Measurements from ENCODE around the gene OGDH.

Gene OGDH

DNA sequence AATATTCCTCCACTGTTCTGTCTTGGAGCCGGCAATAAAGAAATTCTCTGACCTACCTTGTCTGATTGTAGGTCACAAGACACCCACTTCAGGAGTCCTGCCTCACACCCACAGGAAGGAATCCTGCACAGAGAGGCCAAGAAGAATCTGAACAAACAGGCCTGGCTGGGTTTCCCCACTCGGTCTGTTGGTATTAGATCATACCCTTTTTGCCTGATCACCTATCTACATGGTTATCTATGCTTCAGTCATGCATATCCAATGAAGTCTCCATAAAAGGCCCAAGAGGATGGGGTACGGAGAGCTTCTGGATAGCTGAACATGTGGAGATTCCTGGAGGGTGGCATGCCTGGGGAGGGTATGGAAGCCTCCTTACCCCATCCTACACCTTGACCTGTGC, 12.3 kb downstream of the OGDH start:
- no peak for DNase-seq

DNA sequence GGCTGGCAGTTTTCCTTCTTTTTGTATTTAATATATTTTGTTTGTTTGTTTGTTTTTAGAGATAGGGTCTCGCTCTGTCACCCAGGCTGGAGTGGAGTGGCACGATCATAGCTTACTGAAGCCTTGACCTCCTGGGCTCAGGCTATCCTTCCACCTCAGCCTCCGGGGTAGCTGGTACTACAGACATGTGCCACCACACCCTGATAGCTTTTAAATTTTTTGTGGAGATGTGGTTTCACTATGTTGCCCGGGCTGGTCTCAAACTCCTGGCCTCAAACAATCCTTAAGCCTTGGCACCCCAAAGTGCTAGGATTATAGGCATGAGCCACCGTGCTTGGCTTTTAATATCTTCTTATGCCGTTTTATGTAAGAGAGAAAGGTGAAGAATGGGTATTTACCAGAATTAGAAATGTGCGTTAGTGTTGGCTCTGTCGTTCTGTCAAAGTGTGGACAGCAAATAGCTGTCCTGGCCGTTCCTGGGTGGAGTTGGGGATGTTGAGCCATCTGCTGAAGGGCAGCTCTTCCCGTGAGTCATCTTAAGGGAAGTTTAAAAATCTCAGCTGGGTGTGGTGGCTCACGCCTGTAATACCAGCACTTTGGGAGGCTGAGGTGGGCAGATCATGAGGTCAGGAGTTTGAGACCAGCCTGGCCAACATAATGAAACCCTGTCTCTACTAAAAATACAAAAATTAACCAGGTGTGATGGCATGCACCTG, 14.8 kb downstream of the OGDH start:
- DNase-seq = no peak

DNA sequence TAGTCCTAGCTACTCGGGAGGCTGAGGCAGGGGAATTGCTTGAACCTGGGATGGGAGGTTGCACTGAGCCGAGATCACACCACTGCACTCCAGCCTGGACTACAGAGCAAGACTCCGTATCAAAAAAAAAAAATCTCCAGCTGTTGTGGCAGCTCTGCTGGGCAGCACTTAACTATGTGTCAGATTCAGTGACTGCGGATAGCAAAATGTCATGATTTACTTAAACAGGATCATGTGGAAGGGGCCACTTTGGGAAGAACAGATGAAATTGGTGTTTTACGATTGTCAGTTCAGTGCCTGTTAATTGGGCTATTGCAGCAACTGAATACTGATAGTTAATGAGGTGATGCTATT, 15.3 kb downstream of the OGDH start:
- no peak for DNase-seq

DNA sequence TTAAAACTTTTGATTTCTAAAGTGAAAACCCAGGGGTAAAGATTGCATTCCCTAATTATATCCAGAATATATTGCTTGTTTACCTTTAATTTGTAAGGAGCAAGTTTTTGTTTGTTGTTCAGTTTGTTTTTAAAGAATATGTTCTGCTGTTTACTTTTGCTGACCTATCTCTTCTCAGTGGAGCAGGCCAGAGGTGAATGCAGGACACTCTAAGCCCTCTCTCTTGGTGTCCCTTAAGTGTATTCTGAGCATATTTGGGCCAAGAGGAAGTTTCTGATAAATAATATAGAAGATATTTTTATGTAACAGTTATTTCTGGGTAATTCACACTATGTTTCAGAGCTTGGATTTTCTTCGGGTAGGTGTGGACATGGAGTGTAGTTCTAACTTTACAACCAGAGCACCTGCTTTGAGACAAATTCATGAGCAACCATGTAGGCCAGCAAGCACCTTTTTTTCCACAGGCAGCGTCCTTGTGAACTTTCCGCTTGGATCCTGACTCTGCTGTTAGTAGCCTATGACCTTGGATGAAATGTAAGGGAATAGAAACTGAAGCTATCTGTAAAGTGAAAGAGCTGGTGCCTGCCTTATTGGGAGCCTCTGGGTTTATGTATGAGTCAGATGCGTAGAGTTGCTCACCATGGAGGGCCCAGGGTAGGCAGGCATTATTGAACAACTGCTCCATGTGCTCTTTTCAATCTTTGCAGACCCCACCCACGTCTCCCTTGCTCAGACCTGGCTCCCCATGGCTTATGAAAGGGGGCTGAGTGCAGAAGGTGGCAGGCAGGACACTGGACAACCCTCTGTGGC, 16.1 kb downstream of the OGDH start:
- DNase-seq = no peak

DNA sequence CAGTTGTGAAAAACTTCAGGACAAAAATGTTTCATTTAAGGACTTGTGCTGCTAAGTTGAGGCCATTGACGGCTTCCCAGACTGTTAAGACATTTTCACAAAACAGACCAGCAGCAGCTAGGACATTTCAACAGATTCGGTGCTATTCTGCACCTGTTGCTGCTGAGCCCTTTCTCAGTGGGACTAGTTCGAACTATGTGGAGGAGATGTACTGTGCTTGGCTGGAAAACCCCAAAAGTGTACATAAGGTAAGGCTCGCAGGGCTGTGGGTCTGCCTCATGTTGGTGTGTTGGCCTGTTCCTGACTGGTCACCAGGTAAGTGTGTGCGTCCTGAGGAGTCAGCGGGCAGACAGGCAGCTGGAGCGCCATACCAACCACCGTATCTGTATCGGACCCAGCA, 17.9 kb downstream of the OGDH start:
- no peak for DNase-seq

DNA sequence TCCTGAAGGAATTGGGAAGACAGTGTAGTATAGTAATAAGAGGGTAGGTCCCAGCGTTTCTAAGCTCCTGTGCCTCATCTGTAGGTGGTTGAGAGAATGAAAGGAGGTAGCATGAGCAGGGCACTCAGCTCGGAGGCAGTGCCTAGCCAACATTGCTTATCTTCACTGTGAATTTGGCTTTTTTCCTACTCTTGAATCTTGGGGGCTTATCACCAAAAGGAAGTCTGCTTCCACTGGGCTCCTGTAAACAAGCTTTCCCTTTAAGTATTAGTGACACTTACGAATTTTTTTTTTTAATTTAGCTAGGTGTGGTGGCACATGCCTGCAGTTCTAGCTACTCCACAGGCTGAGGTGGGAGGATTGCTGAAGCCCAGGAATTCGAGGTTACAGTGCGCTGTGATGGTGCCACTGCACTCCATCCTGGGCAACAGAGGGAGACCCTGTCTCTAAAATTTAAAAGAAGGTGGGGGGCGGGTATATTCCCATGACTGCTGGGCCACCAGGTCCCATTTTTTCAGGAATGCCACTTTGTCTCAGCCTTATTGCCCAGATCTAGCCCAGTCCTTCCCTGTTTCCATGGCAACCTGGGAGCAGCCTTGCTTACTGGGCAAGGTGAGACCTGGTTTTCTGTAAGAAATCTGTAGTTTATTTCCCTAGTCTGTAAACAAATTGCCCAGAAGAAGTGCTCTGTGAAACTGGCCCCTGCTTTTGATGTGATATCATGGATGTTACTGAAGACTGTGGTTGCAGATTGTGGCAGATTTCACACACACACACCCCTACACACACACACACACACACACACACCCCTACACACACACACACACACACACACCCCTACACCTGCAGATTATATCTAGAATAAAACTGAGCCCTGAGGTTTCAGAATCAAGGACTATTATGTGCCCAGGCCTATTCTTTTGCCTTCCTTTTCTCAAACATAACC, 19.4 kb downstream of the OGDH start:
- DNase-seq = no peak

DNA sequence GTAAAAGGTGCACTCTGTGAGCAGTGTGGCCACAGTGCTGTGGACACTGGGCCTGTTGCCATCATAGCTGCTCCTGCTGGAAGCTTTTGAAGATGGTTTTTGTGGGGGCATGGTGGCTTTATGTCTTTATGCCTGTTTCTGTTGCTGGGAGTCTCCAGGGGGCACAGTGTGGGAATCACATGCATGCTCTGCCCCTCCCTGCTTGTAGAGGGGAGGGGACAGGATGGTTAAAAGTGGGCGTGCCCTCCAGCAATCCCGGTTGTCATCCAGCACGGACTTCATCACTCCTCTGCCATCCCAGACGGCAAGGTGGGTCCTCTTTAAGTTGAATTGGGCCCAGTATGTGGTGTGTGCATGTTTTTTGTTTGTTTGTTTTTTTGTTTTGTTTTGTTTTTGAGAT, 20.2 kb downstream of the OGDH start:
- no peak for DNase-seq

DNA sequence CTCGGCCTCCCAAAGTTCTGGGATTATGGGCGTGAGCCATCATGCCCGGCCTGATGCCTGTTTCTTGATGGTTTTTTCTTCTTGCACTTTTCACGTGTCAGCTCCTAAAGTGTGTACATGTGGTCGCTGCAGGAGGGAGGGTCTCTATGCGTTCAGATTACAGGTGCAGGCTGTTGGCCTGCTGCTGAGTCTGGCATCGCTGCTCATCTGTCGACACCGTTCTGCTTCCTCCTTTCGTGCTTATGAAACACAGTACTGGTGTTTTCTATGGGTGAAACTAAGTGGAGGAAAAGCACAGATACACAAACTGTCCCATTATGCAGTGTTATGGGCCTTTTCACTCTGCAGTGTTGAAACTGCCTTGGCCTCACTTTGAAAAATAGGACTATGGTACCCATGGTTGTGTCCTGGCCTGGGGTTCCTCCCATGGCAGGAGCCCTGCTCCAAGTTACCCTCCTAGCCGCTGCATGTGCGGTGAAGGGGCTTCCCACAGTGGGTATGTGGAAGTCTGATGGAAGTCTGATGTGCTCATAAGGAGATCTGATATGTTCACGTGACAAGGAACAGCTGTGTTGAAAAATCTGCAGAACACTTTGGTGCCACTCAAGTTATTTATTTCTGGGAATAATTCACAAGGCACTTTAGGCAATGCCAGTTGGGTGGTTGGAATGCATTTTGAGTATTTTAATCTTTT, 23.5 kb downstream of the OGDH start:
- no peak for DNase-seq

DNA sequence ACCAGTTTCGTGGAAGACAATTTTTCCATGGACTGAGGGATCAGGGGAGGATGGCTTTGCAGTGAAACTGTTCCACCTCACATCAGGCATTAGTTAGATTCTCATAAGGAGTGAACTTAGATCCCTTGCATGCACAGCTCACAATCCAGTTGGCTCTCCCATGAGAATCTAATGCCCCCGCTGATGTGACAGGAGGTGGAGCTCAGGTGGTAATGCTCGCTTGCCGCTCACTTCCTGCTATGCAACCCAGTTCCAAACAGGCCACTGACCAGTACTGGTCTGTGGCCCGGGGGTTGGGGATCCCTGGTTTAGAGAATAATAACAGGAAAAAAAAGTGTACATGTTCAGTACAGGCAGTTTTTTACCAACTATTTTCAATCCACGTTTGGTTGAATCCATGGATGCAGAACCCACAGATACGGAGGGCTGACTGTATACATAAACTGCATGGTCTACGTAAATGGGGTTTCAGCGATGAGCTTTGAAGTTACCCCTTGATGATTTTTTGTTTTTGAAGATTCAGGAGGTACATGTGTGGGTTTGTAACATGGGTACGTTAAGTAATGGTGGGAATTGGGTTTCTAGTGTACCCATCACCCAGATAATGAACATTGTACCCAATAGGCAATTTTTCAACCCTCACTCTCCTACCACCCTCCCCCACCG, 24.5 kb downstream of the OGDH start:
- DNase-seq = no peak

DNA sequence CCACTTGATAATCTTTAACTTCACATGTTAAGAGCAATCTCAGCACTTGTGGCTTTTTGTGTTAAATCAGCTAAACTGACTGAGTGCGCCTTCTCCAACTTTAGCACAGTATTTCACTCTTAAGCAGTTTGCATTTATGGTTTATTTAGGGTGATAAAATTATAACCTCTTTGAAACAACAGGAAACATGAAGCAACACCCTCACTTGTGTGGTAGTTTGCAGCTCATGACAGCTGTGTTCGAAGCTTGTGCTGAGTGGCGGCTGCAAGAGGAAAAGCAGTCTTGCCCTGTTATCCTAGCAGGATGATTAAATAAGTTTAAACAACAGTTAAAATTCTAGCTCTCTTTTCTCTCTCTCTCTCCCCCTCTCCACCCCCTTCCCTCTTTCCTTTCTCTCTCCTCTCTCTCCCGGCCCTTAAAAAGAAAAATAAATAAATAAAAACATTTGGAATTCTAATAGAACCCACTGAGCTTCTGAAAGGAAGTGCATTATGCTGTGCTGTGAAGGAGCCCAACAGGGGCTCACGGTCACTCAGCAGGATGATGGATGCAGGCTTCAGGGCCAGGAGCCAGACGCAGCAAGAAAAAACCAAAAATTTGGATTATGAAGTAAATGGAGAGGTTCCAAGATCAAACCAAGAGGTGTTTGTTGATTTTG, 25.2 kb downstream of the OGDH start:
- no peak for DNase-seq

DNA sequence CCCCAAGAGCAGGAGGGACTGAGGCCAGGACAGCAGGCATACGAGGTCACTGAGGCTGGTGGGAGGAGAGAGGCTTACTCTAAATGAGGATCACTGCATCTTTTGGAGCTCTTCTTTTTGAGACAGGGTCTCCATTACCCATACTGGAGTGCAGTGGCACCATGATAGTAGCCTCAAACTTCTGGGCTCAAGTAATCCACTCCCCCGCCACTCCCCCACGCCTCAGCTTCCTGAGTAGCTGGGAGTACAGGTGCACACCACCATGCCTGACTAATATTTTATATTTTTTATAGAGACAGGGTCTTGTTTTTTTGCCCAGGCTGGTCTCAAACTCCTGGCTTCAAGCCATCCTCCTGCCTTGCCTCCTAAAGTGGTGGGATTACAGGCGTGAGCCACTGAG, 25.8 kb downstream of the OGDH start:
- DNase-seq = no peak

DNA sequence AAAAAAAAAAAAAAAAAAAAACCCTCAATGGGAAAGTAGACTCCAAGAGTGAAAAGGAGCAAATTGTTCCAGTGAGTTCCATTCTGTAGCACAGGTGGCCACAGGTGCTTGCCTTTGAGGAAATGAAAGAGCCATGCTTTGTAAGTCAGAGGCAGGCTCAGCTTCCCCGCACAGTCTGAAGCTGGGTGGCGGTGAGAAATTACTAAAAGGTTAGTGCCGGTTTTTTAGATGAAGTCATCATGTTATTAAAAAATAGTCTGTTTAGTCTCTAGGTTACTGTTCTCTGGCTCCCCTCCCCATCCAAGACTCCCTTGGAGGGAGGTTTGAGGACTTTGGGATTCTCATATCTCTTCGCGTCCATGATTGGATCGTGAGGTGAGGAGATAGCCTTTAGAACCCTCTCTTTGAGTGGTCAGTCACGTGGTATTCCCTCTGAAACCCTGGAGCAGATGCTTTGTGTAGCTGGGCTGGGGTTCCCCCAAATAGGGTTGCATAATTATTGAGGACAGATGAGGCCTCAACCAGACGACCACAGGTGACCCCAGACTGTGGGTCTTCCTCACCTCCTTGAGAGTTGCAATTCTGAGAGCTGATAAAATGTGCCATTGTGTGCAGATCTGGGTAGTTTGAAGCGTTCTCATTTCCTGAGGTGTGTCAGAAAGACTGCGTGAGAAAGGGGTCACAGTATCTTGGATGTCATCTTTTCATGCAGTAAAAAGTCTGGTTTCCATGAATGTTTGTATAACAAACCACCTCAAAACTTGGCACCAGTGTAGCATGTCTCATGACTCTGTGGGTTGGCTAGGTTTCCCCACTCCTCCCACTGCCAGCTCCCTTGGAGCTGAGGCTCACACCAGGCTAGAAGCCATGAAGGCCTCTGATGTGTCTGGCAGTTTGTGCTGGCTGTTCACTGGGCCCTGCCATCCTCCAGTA, 27.1 kb downstream of the OGDH start:
- DNase-seq = no peak

DNA sequence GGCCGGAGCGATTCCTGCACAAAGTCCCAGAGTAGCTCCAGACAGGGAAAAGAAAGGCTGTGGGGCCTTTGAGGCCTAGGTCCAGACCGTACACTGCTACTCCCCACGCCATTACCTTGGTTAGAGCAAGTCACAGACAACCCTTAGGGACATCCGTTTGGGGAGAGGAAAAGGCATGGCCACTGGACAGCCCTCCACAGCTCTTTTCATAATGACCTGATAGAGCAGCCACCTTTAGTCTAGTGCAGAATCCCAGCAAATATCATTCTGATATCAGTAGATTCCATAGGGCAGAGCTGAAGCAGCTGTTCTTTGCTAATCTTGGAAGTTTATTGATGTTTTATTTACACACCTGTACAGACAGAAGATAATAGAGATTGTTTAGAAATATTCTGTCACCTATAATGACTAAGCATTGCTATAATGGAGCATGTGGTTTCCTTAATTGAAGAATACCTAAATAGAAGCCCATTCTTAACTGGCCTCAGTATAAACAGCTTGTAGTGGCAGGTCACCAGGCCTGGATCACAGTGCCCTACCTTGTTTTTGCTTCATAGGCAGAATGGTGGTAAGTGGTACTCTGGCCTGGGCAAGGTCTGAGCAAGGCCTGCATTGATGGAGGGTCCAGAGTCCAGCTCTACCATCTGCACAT, 27.9 kb downstream of the OGDH start:
- no peak for DNase-seq

DNA sequence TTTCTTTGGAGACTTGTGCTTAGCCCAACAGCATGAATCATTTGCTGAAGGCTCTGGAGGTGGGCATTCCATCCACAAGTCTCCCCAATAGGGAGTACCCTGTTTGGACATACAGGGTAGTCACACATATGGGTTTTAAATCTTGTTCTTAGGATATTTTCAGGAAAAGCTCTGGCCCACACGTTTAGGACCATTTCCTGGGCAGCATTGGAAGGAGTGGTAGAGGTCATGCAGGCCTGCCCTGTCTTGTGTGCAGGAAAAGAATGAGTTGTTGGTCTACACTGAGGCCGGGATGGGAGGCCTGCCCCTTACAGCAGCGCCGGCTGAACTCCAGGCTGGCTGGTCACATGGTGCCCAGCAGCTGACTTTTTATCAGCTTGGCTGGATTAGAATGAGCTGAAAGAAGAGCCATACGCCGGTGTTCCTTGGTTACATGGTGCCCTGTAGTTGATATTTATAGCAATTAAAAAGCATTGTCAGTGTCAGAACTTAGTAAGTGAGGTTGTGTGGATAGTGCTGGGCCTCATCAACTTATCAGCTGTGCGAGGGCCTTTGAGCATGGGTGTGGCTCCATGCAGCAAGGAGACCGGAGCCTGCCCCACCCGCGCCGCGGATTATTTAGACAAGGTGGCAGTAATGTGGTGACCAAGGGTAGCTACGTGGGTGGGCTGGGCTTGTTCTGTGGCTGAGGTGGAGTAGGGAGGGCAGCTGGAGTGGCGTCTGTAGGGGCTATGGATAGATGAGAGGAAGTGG, 28.6 kb downstream of the OGDH start:
- no peak for DNase-seq

DNA sequence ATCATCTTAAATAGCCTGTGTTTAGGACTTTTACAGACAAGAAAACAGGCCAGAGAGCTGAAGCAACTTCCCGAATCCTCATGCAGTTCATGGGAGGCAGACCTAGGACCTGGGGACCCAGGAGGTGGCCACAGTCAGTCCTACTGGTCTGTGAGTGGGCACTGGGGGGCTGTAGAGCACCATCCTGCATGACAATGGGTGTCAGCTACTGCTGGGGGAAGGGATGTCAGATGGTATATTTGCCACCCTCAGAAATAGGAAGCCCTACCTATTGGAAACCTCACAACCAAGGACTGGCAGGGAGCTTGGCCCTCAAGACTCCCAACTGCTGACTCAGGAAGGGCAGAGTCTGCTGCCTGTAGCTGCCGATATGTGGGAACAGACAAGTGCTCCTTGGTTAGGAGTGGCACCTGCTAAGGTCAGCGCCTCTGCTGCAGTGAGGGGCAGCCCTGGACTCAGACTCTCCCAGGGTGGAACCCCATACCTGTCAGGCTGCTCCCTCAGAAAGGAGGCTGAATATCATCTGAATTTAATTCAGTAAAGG, 29.7 kb downstream of the OGDH start:
- no peak for DNase-seq

DNA sequence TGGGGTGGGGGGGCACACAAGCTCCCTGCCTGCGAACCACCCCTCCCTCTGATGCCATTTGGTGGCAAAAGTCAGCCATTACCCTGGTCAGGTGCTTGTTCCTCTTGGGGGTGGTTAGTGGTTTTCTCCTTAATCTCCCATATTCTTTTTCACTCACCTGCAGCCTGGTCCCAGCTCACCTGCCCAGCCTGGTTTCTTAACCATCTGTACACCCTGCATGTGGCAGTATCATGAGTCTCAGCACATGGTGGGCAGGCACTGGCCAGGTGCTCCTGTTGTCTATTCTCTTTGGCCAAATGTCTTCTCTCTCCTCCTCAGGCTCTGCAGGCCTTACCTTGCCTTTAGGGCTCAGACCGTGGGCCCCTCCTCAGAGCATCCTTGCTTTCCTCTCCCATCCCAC, 30.5 kb downstream of the OGDH start:
- no peak for DNase-seq

DNA sequence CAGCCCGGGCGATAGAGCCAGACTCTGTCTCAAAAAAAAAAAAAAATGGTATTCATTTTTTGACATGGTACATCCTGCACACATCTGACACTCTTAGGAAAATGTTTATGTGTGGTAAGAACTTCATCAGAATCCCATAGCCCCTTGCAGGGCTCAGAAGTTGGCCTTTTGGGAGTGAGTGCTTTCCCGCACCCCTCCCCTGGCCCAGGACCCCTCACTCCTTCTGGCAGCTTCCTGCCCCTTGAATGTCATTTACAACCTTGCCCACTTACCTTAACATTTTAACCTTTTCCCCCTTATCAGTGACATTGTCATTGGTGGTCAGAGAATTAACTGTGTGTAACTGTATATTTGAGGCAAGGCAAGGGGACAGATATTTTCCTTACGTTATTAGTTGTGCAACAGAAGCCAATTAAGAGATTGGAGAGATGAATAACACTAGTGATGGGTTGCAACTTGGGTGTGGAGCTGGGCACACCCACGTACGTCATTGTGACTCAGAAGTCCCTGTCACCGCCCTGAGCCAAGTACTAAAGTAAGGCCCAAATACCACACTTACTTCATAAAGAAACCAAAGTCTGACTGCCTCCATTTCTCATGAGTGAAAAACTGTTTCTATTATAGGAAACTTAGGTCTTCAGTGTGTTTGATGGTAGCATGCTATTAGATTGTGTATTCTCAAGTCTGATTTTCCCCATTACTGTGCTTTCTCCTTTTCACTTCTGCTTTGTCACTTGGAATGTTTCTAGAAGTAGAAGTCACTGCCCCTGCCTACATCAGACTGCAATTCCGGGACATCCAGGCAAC, 31.6 kb downstream of the OGDH start:
- DNase-seq = no peak
